ENCODE measurements around the gene OTOS.
A peak's percentile ranks its signal among the peaks of the same experiment; 100 is the strongest.

Gene OTOS

GRCh38 chr2:240143276-240143675, 2.8 kb upstream of the OTOS start:
- Histone ChIP-seq H3K4me3 (ENCODE audit: low read length) (no peak overlapping the region), H3K36me3 (ENCODE audit: insufficient read depth, low read length) (no peaks in the 10 kb centered on the region)

GRCh38 chr2:240142859-240143258, 2.4 kb upstream of the OTOS start:
- Histone ChIP-seq H2AFZ (ENCODE audit: low read depth, low read length) (no peak overlapping the region), H3K9me3 (ENCODE audit: low read length) (no peaks in the 10 kb centered on the region), H3K4me3 (ENCODE audit: low read length) (no peak overlapping the region), H3K36me3 (ENCODE audit: insufficient read depth, low read length) (no peaks in the 10 kb centered on the region), H3K27me3 (ENCODE audit: insufficient read depth, low read length) (peaks cover 19% of the 10 kb centered on the region), H3K4me1 (ENCODE audit: insufficient read depth, low read length) (peaks cover 8% of the 10 kb centered on the region)

More at GRCh38 chr2:240143276-240143675, 2.8 kb upstream of the OTOS start:
- peaks cover 8% of the 10 kb centered on the region for H3K4me1 ChIP-seq (ENCODE audit: insufficient read depth, low read length)
- no peaks in the 10 kb centered on the region for H3K9me3 ChIP-seq (ENCODE audit: low read length)
- H3K27me3 ChIP-seq (ENCODE audit: insufficient read depth, low read length) = peaks cover 19% of the 10 kb centered on the region
- no peak overlapping the region for H2AFZ ChIP-seq (ENCODE audit: low read depth, low read length)

GRCh38 chr2:240142256-240142775, 1.9 kb upstream of the OTOS start:
- Histone ChIP-seq H3K4me3 (ENCODE audit: low read length) (no peak overlapping the region), H2AFZ (ENCODE audit: low read depth, low read length) (no peak overlapping the region), H3K4me1 (ENCODE audit: insufficient read depth, low read length) (peaks cover 8% of the 10 kb centered on the region), H3K9me3 (ENCODE audit: low read length) (no peaks in the 10 kb centered on the region), H3K36me3 (ENCODE audit: insufficient read depth, low read length) (no peaks in the 10 kb centered on the region), H3K27me3 (ENCODE audit: insufficient read depth, low read length) (peaks cover 19% of the 10 kb centered on the region)

GRCh38 chr2:240141736-240142135, 1.3 kb upstream of the OTOS start:
- H3K36me3 ChIP-seq (ENCODE audit: insufficient read depth, low read length) = no peaks in the 10 kb centered on the region
- H3K9me3 ChIP-seq (ENCODE audit: low read length) = no peaks in the 10 kb centered on the region
- no peak overlapping the region for H3K4me3 ChIP-seq (ENCODE audit: low read length)
- H3K4me1 ChIP-seq (ENCODE audit: insufficient read depth, low read length) = peaks cover 8% of the 10 kb centered on the region
- H2AFZ ChIP-seq (ENCODE audit: low read depth, low read length) = no peak overlapping the region
- H3K27me3 ChIP-seq (ENCODE audit: insufficient read depth, low read length) = peaks cover 19% of the 10 kb centered on the region

GRCh38 chr2:240140920-240141319, 462 bp upstream of the OTOS start:
- H3K4me1 ChIP-seq (ENCODE audit: insufficient read depth, low read length) = peaks cover 8% of the 10 kb centered on the region
- H3K9me3 ChIP-seq (ENCODE audit: low read length) = no peaks in the 10 kb centered on the region
- no peak overlapping the region for H2AFZ ChIP-seq (ENCODE audit: low read depth, low read length)
- H3K27me3 ChIP-seq (ENCODE audit: insufficient read depth, low read length) = peaks cover 19% of the 10 kb centered on the region
- no peak overlapping the region for H3K4me3 ChIP-seq (ENCODE audit: low read length)
- H3K36me3 ChIP-seq (ENCODE audit: insufficient read depth, low read length) = no peaks in the 10 kb centered on the region

GRCh38 chr2:240139666-240140393, 628 bp downstream of the OTOS start:
- Histone ChIP-seq H2AFZ (ENCODE audit: low read depth, low read length) (no peak overlapping the region), H3K36me3 (ENCODE audit: insufficient read depth, low read length) (no peaks in the 10 kb centered on the region), H3K9me3 (ENCODE audit: low read length) (no peaks in the 10 kb centered on the region), H3K4me1 (ENCODE audit: insufficient read depth, low read length) (peaks cover 15% of the 10 kb centered on the region), H3K4me3 (ENCODE audit: low read length) (no peak overlapping the region), H3K27me3 (ENCODE audit: insufficient read depth, low read length) (peaks cover 19% of the 10 kb centered on the region)

- Histone ChIP-seq H3K4me1 (ENCODE audit: insufficient read depth, low read length) (peaks cover 21% of the 10 kb centered on the region), H2AFZ (ENCODE audit: low read depth, low read length) (no peak overlapping the region), H3K9me3 (ENCODE audit: low read length) (no peaks in the 10 kb centered on the region)
These were observed 1.4 kb downstream of the OTOS start for GRCh38 chr2:240139011-240139441.

GRCh38 chr2:240138254-240138984, 2.0 kb downstream of the OTOS start:
- no peak overlapping the region for H2AFZ ChIP-seq (ENCODE audit: low read depth, low read length)
- H3K36me3 ChIP-seq (ENCODE audit: insufficient read depth, low read length) = peaks cover 4% of the 10 kb centered on the region
- peaks cover 19% of the 10 kb centered on the region for H3K27me3 ChIP-seq (ENCODE audit: insufficient read depth, low read length)
- H3K4me1 ChIP-seq (ENCODE audit: insufficient read depth, low read length) = peaks cover 21% of the 10 kb centered on the region
- no peak overlapping the region for H3K4me3 ChIP-seq (ENCODE audit: low read length)
- H3K9me3 ChIP-seq (ENCODE audit: low read length) = no peaks in the 10 kb centered on the region

More at GRCh38 chr2:240139011-240139441, 1.4 kb downstream of the OTOS start:
- Histone ChIP-seq H3K4me3 (ENCODE audit: low read length) (no peak overlapping the region), H3K27me3 (ENCODE audit: insufficient read depth, low read length) (peaks cover 19% of the 10 kb centered on the region), H3K36me3 (ENCODE audit: insufficient read depth, low read length) (no peaks in the 10 kb centered on the region)

GRCh38 chr2:240137596-240138253, 2.7 kb downstream of the OTOS start:
- Histone ChIP-seq H3K27me3 (ENCODE audit: insufficient read depth, low read length) (peaks cover 19% of the 10 kb centered on the region), H2AFZ (ENCODE audit: low read depth, low read length) (peak overlapping the region; percentile 22), H3K4me3 (ENCODE audit: low read length) (no peak overlapping the region), H3K4me1 (ENCODE audit: insufficient read depth, low read length) (peaks cover 21% of the 10 kb centered on the region), H3K36me3 (ENCODE audit: insufficient read depth, low read length) (peaks cover 11% of the 10 kb centered on the region), H3K9me3 (ENCODE audit: low read length) (no peaks in the 10 kb centered on the region)

GRCh38 chr2:240136671-240137292, 3.7 kb downstream of the OTOS start:
- peaks cover 21% of the 10 kb centered on the region for H3K4me1 ChIP-seq (ENCODE audit: insufficient read depth, low read length)
- peak overlapping the region; percentile 97 for H3K4me3 ChIP-seq (ENCODE audit: low read length)
- H2AFZ ChIP-seq (ENCODE audit: low read depth, low read length) = peak overlapping the region; percentile 69
- peaks cover 12% of the 10 kb centered on the region for H3K27me3 ChIP-seq (ENCODE audit: insufficient read depth, low read length)
- H3K9me3 ChIP-seq (ENCODE audit: low read length) = no peaks in the 10 kb centered on the region
- peaks cover 21% of the 10 kb centered on the region for H3K36me3 ChIP-seq (ENCODE audit: insufficient read depth, low read length)

- peak within 1 kb of the TSS; percentile 69 for H2AFZ ChIP-seq (ENCODE audit: low read depth, low read length)
- peaks cover 12% of the 10 kb centered on the region for H3K27me3 ChIP-seq (ENCODE audit: insufficient read depth, low read length)
- H3K4me1 ChIP-seq (ENCODE audit: insufficient read depth, low read length) = peaks cover 21% of the 10 kb centered on the region
- peak within 1 kb of the TSS; percentile 97 for H3K4me3 ChIP-seq (ENCODE audit: low read length)
- H3K36me3 ChIP-seq (ENCODE audit: insufficient read depth, low read length) = peaks cover 26% of the 10 kb centered on the region
- H3K9me3 ChIP-seq (ENCODE audit: low read length) = no peaks in the 10 kb centered on the region
These were observed 4.3 kb downstream of the OTOS start, which contains the start of gene COPS9 for GRCh38 chr2:240136013-240136670. TSS of gene COPS9 (minus strand) at chr2:240136305. CDS start at chr2:240136284, 21 bp downstream.

- H3K4me3 ChIP-seq (ENCODE audit: low read length) = peak overlapping the region; percentile 97
- H3K4me1 ChIP-seq (ENCODE audit: insufficient read depth, low read length) = peaks cover 21% of the 10 kb centered on the region
- peaks cover 10% of the 10 kb centered on the region for H3K27me3 ChIP-seq (ENCODE audit: insufficient read depth, low read length)
- H3K9me3 ChIP-seq (ENCODE audit: low read length) = no peaks in the 10 kb centered on the region
- H3K36me3 ChIP-seq (ENCODE audit: insufficient read depth, low read length) = peaks cover 31% of the 10 kb centered on the region
- H2AFZ ChIP-seq (ENCODE audit: low read depth, low read length) = peak overlapping the region; percentile 69
These were observed 4.8 kb downstream of the OTOS start for GRCh38 chr2:240135706-240136012.
